Small intestine (tissue), 7 donors: ENCODE results near the gene COL5A1. TPM values are rescaled to one million over a fixed set of nuclear protein-coding genes. Genes with fewer than 3 reads are reported as not detected.

ENCODE experiments used
- DNase-seq, 2 donors: peaks; one replicate each; pipeline versions ENCODE4 v3.0.0 to v3.0.0-alpha.2; 2013
- FAIRE-seq: peaks from 2 replicates; lab custom pipeline; 2012; peaks lifted over from hg19 to GRCh38; lab: Jason Lieb, UNC
- H3K27ac ChIP-seq, 3 donors: one replicate each; pipeline ENCODE4 v1.5.1; 2013; ENCODE audit warnings: low read length in 2 of 3, mild to moderate bottlenecking in 2 of 3, control low read depth in 1 of 3, inconsistent platforms in 1 of 3, low read depth in 1 of 3, moderate library complexity in 1 of 3
- H3K27me3 ChIP-seq, 3 donors: one replicate each; pipeline ENCODE4 v1.6.1; 2013; ENCODE audit warnings: low read length in 3 of 3, inconsistent platforms in 1 of 3; ENCODE audit not compliant: control insufficient read depth in 3 of 3, insufficient read depth in 3 of 3
- H3K36me3 ChIP-seq, 3 donors: one replicate each; pipeline ENCODE4 v1.6.1; 2013; ENCODE audit warnings: low read length in 3 of 3, inconsistent platforms in 1 of 3, low read depth in 1 of 3, mild to moderate bottlenecking in 1 of 3, moderate library complexity in 1 of 3; ENCODE audit not compliant: control insufficient read depth in 3 of 3, insufficient read depth in 2 of 3
- H3K4me1 ChIP-seq, 3 donors: one replicate each; pipeline ENCODE4 v1.6.1; 2013; ENCODE audit warnings: low read length in 2 of 3, inconsistent platforms in 1 of 3, low read depth in 1 of 3, mild to moderate bottlenecking in 1 of 3, moderate library complexity in 1 of 3; ENCODE audit not compliant: control insufficient read depth in 3 of 3, insufficient read depth in 2 of 3
- H3K4me3 ChIP-seq, 3 donors: one replicate each; pipeline ENCODE4 v1.5.1; 2013; ENCODE audit warnings: low read length in 3 of 3, control low read depth in 1 of 3, inconsistent platforms in 1 of 3, low read depth in 1 of 3, mild to moderate bottlenecking in 1 of 3, moderate library complexity in 1 of 3
- H3K9me3 ChIP-seq, 2 donors: one replicate each; pipeline ENCODE4 v1.6.1; 2013; ENCODE audit warnings: low read depth in 1 of 2, low read length in 1 of 2; ENCODE audit not compliant: control insufficient read depth in 2 of 2, insufficient read depth in 1 of 2
- WGBS, 3 donors: extraction: QIAGEN DNeasy Blood & Tissue Kit; methylation state at CpG; one replicate each; pipeline ENCODE4 v1.1.7; 2013; 5-methylcytosine and 5-hydroxymethylcytosine counted together
- polyA plus RNA-seq, 4 donors: library from polyadenylated mRNA; stranded (reverse) in 3 of 4; unstranded in 1 of 4; fragments of 200-250 nt in 3 of 4; fragments of 120-200 nt in 1 of 4; gene quantifications; one replicate each; pipeline versions ENCODE4 v1.2.1 to v1.2.3, GENCODE V29; 2013
- donor health status: healthy with polysubstance abuse.
- donor health status: control.
- donor health status: control.
- donor health status: Bipolar disorder and iron deficiency.
- donor health status: healthy.

Gene COL5A1
- polyA plus RNA-seq, 4 donors: 0.22 to 54.0 (median 5.4) TPM

DNA sequence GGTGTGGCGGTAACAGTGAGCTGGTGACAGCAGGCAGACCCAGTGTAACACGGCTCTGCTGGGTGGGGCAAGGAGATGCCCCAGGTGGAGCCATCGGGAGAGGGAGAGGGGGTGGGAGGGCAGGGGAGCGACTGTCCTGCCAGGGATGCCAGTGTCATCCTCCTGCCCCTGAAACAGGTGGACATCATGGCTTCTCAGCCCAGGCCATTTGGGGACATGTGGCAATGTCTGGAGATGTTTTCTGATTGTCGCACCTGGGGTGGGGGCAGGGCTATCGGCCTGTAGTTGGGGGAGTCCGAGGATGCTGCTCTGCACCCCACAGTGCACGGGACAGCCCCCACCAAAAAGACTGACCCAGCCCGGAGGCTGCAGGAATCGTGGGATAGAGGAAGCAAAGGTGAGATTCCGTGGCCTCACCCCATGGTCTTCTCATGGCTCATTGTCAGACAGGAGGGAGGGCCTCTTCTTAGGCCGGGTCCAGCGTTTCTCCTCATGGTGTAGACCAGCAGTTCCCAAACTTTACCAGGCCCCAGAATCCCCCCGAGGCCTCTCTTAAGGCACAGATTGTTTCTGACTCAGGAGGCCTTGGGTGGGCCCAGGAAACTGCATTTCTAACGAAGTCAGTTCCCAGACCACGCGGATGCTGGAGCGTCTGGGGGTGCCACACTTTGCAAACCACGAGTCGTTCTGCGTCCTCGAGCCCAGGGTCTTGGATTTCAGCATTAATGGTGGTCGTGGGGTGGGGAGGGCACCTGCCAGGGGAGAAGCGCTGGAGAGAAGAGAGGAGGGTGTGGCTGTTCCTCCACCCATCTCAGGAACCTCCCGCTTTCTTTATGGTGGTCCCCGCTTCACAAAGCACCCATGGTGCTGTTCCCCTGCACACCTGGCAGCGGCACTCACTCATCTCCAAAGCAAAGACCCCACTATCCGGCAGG is 11.0 kb downstream of the COL5A1 start:
- Histone ChIP-seq H3K36me3 (peaks cover 0 to 14% (median 0%) of the 10 kb centered on the region in 3 donors), H3K4me3 (no peak overlapping the region), H3K9me3 (no peaks in the 10 kb centered on the region), H3K4me1 (no peaks in the 10 kb centered on the region), H3K27me3 (no peaks in the 10 kb centered on the region), H3K27ac (no peak overlapping the region)
- WGBS, 3 donors: 66 to 78% (median 67%) methylated on average over 27 to 28 of the region's 28 CpGs
- DNase-seq (no peak), FAIRE-seq (no peak)

- H3K27me3 ChIP-seq: no peaks in the 10 kb centered on the region
- no peak overlapping the region for H3K4me3 ChIP-seq
- 78 to 83% (median 81%) methylated on average over 16 to 17 of the region's 17 CpGs for WGBS, 3 donors
- H3K36me3 ChIP-seq: peaks cover 0 to 14% (median 0%) of the 10 kb centered on the region in 3 donors
- H3K9me3 ChIP-seq: no peaks in the 10 kb centered on the region
- no peak for FAIRE-seq
- no peaks in the 10 kb centered on the region for H3K4me1 ChIP-seq
- DNase-seq: no peak
- no peak overlapping the region for H3K27ac ChIP-seq
These were observed 11.8 kb downstream of the COL5A1 start for GRCh38 chr9:134653259-134654009.

DNA sequence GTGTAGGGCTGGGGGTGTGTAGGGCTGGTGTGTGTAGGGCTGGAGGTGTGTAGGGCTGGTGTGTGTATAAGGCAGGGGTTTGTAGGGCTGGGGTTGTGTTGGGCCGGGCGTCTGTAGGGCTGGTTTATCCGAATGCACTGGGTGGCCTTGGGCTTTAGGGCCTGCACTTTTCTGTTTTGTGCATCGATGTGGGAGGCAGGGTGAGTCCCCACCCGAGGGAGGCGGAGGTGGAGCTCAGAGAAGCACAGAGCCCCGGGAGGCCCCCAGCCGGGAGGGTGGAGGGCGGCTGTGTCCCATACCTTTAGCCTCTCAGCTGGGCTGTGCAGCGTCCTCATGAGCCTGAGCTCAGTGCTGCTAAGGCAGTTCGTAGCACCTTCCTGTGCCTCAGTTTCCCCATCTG is 13.5 kb downstream of the COL5A1 start:
- WGBS, 3 donors: 52 to 60% (median 56%) methylated on average over 11 of the region's 11 CpGs
- no peak for DNase-seq
- Histone ChIP-seq H3K27ac (no peak overlapping the region), H3K36me3 (peaks cover 0 to 15% (median 0%) of the 10 kb centered on the region in 3 donors), H3K27me3 (no peaks in the 10 kb centered on the region), H3K4me3 (no peak overlapping the region), H3K9me3 (peaks cover 0 to 2% of the 10 kb centered on the region in 2 donors), H3K4me1 (no peaks in the 10 kb centered on the region)
- FAIRE-seq: no peak

DNA sequence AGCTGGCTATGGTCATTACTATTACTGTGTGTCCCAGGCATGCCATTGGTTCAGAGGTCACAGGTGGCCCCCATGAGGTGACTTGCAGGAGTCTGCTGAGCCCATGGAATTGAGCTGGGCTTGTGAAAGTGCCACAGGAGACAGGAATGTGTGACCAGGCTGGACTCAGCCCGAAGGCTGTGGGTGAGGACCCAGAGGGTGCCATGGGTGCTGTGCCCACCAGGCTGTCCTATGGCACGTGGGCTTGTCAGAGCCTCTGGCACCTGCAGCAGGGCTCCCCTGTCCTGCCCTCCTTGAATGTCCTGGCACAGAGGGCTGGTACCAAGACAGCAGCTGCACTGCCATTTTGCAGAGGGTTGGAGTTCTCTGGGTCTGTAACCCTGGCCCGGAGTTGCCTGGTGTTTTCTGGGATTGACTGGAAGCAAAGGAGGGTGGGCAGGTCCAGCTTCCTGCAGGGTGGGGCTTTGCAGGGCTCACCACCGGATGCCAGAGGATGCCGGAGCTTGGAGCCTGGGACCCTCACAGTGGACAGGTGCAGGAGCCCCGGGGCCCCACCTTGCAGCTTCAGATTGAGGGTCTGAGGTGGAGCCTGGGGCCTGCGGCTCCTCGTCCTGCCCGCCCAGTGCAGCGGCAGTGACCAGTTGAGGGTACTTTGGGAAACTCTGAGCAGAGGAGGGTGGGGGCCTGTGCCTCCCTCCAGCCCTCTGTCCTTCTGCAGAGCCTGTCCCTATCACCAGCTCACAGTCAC is 14.2 kb downstream of the COL5A1 start:
- Histone ChIP-seq H3K9me3 (peaks cover 0 to 8% of the 10 kb centered on the region in 2 donors), H3K36me3 (peaks cover 0 to 10% (median 0%) of the 10 kb centered on the region in 3 donors), H3K4me1 (no peaks in the 10 kb centered on the region), H3K4me3 (no peak overlapping the region), H3K27me3 (no peaks in the 10 kb centered on the region), H3K27ac (no peak overlapping the region)
- no peak for FAIRE-seq
- 66 to 72% (median 72%) methylated on average over 10 of the region's 10 CpGs for WGBS, 3 donors
- no peak for DNase-seq

GRCh38 chr9:134656334-134657006 is 14.9 kb downstream of the COL5A1 start:
- Histone ChIP-seq H3K4me1 (no peaks in the 10 kb centered on the region), H3K27ac (no peak overlapping the region), H3K27me3 (no peaks in the 10 kb centered on the region), H3K36me3 (peaks cover 0 to 9% (median 0%) of the 10 kb centered on the region in 3 donors), H3K9me3 (peaks cover 0 to 10% of the 10 kb centered on the region in 2 donors), H3K4me3 (no peak overlapping the region)
- 27 to 51% (median 39%) methylated on average over 12 of the region's 12 CpGs for WGBS, 3 donors
- FAIRE-seq (no peak), DNase-seq (no peak)

DNA sequence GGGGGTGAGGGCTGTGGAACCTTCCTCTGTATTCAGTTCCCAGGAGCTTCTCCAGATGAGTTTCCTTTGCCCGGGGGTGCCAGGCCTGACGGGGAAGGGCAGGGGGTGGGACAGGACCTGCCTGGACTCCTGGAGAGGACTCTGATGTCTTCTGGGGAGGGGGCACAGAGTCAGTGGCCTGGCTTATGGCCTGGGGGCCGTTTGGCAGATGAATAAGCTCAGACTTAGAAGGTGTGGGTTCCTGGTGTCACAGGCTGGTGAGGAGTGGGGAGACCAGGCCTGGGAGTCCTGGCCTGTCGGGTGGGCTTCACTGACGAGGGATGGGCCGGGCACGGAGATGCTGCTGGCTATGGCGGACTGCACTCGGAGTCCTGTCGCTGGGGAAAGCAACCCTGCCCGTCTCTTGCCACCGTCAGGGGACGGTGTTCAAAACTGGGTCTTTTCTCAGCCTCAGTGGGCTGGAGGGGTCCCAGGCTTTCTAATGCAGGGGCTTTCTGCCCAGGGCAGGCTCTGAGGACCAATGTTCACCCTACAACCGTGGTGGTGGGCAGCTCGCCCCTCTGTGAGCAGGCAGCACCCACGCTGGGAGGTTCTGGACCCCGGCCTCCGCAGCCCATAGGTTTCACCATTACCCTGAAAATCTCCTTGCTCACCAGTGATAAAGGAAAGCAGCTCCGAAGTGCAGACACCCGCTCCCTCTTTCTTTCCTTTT is 16.2 kb downstream of the COL5A1 start:
- Histone ChIP-seq H3K4me1 (peaks cover 0 to 6% (median 0%) of the 10 kb centered on the region in 3 donors), H3K4me3 (no peak overlapping the region), H3K36me3 (peaks cover 0 to 9% (median 0%) of the 10 kb centered on the region in 3 donors), H3K27me3 (no peaks in the 10 kb centered on the region), H3K9me3 (peaks cover 0 to 10% of the 10 kb centered on the region in 2 donors), H3K27ac (no peak overlapping the region)
- no peak for FAIRE-seq
- WGBS, 3 donors: 68 to 71% (median 71%) methylated on average over 17 to 20 of the region's 20 CpGs
- DNase-seq: no peak

GRCh38 chr9:134658378-134658955 is 16.9 kb downstream of the COL5A1 start:
- H3K27me3 ChIP-seq: no peaks in the 10 kb centered on the region
- DNase-seq: no peak
- H3K4me1 ChIP-seq: peaks cover 0 to 6% (median 0%) of the 10 kb centered on the region in 3 donors
- H3K27ac ChIP-seq: no peak overlapping the region
- no peak for FAIRE-seq
- no peak overlapping the region for H3K4me3 ChIP-seq
- 59 to 66% (median 59%) methylated on average over 17 to 19 of the region's 19 CpGs for WGBS, 3 donors
- H3K9me3 ChIP-seq: peaks cover 0 to 10% of the 10 kb centered on the region in 2 donors
- H3K36me3 ChIP-seq: peaks cover 0 to 6% (median 0%) of the 10 kb centered on the region in 3 donors
